Effector memory CD8-positive, alpha-beta T cell (primary cell): ENCODE data around the gene CALB2.
"Not testable (repeated sequence)": the region's sequence is repeated elsewhere in the genome, so short reads cannot be mapped to it uniquely, and the experiment has no call there.

Experiments
- ATAC-seq: fragments of 150-1000 bp; cut with Tn5 transposase; replicated peaks from 2 replicates; pipeline ENCODE4 v1.10.0; 2021; ENCODE audit warnings: mild to moderate bottlenecking, moderate library complexity
- DNase-seq, 3 experiments: peaks; one replicate each; pipeline ENCODE4 v3.0.0; 2021
- H3K27ac Mint-ChIP-seq, 2 donors: one replicate each; pipeline ENCODE4 v1.8.0; 2022; ENCODE audit warnings: mild to moderate bottlenecking in 2 of 2, mixed read lengths in 2 of 2, moderate library complexity in 2 of 2
- H3K27me3 Mint-ChIP-seq, 2 donors: one replicate each; pipeline ENCODE4 v1.8.0; 2022; ENCODE audit warnings: mixed read lengths in 2 of 2
- H3K36me3 Mint-ChIP-seq: one replicate; pipeline ENCODE4 v1.8.0; 2022; ENCODE audit warnings: mild to moderate bottlenecking, moderate library complexity, mixed read lengths; ENCODE audit not compliant: insufficient read depth
- H3K4me1 Mint-ChIP-seq, 2 donors: one replicate each; pipeline ENCODE4 v1.8.0; 2022; ENCODE audit warnings: low read depth in 2 of 2, mixed read lengths in 2 of 2
- H3K4me3 Mint-ChIP-seq, 2 donors: one replicate each; pipeline ENCODE4 v1.8.0; 2022; ENCODE audit warnings: mild to moderate bottlenecking in 2 of 2, mixed read lengths in 2 of 2, moderate library complexity in 2 of 2
- H3K9me3 Mint-ChIP-seq, 2 donors: one replicate each; pipeline ENCODE4 v1.8.0; 2022; ENCODE audit warnings: mixed read lengths in 2 of 2

Gene CALB2

GRCh38 chr16:71343078-71343477, 15.4 kb upstream of the CALB2 start:
- Mint-ChIP-seq H3K36me3 (no peaks in the 10 kb centered on the region), H3K9me3 (no peaks in the 10 kb centered on the region), H3K27me3 (peaks cover 31 to 65% of the 10 kb centered on the region in 2 donors), H3K4me3 (no peak overlapping the region), H3K4me1 (no peaks in the 10 kb centered on the region), H3K27ac (no peak overlapping the region)
- no peak for ATAC-seq
- no peak for DNase-seq

- Mint-ChIP-seq H3K4me1 (no peaks in the 10 kb centered on the region), H3K27me3 (peaks cover 22 to 52% of the 10 kb centered on the region in 2 donors), H3K27ac (no peak overlapping the region), H3K36me3 (no peaks in the 10 kb centered on the region), H3K4me3 (no peak overlapping the region), H3K9me3 (no peaks in the 10 kb centered on the region)
- ATAC-seq (no peak), DNase-seq (no peak)
Observed at GRCh38 chr16:71344315-71344905, 14.1 kb upstream of the CALB2 start.

- Mint-ChIP-seq H3K4me1 (no peaks in the 10 kb centered on the region), H3K4me3 (no peak overlapping the region)
Observed at GRCh38 chr16:71345031-71345430, 13.5 kb upstream of the CALB2 start.

GRCh38 chr16:71347146-71347545, 11.4 kb upstream of the CALB2 start:
- DNase-seq (no peak), ATAC-seq (no peak)
- peaks cover 0 to 40% of the 10 kb centered on the region in 2 donors for H3K27me3 Mint-ChIP-seq
- H3K36me3 Mint-ChIP-seq = no peaks in the 10 kb centered on the region
- no peaks in the 10 kb centered on the region for H3K4me1 Mint-ChIP-seq
- no peak overlapping the region for H3K27ac Mint-ChIP-seq
- H3K4me3 Mint-ChIP-seq = no peak overlapping the region
- H3K9me3 Mint-ChIP-seq = no peaks in the 10 kb centered on the region

More at GRCh38 chr16:71345031-71345430, 13.5 kb upstream of the CALB2 start:
- Mint-ChIP-seq H3K27me3 (peaks cover 16 to 46% of the 10 kb centered on the region in 2 donors), H3K27ac (no peak overlapping the region), H3K9me3 (no peaks in the 10 kb centered on the region), H3K36me3 (no peaks in the 10 kb centered on the region)
- ATAC-seq (no peak), DNase-seq (no peak)

GRCh38 chr16:71348262-71349085, 10.0 kb upstream of the CALB2 start:
- no peak for ATAC-seq
- no peak overlapping the region for H3K4me3 Mint-ChIP-seq
- H3K9me3 Mint-ChIP-seq = no peaks in the 10 kb centered on the region
- H3K36me3 Mint-ChIP-seq = no peaks in the 10 kb centered on the region
- H3K27me3 Mint-ChIP-seq = peaks cover 0 to 40% of the 10 kb centered on the region in 2 donors
- no peak for DNase-seq
- no peaks in the 10 kb centered on the region for H3K4me1 Mint-ChIP-seq
- H3K27ac Mint-ChIP-seq = no peak overlapping the region

GRCh38 chr16:71350821-71351557, 7.5 kb upstream of the CALB2 start:
- Mint-ChIP-seq H3K36me3 (no peaks in the 10 kb centered on the region), H3K27me3 (peaks cover 14 to 42% of the 10 kb centered on the region in 2 donors), H3K9me3 (no peaks in the 10 kb centered on the region), H3K4me3 (no peak overlapping the region), H3K4me1 (no peaks in the 10 kb centered on the region), H3K27ac (no peak overlapping the region)
- no peak for DNase-seq
- no peak for ATAC-seq

GRCh38 chr16:71351558-71351901, 7.0 kb upstream of the CALB2 start:
- ATAC-seq (no peak), DNase-seq (no peak)
- Mint-ChIP-seq H3K4me3 (no peak overlapping the region), H3K4me1 (no peaks in the 10 kb centered on the region), H3K27ac (no peak overlapping the region), H3K9me3 (no peaks in the 10 kb centered on the region), H3K36me3 (no peaks in the 10 kb centered on the region), H3K27me3 (peaks cover 14 to 43% of the 10 kb centered on the region in 2 donors)

- peaks cover 14 to 44% of the 10 kb centered on the region in 2 donors for H3K27me3 Mint-ChIP-seq
- no peak for ATAC-seq
- H3K4me1 Mint-ChIP-seq = no peaks in the 10 kb centered on the region
- H3K4me3 Mint-ChIP-seq = no peak overlapping the region
- H3K27ac Mint-ChIP-seq = no peak overlapping the region
- H3K36me3 Mint-ChIP-seq = no peaks in the 10 kb centered on the region
- no peaks in the 10 kb centered on the region for H3K9me3 Mint-ChIP-seq
- no peak for DNase-seq
Observed at GRCh38 chr16:71352466-71352865, 6.1 kb upstream of the CALB2 start.

- Mint-ChIP-seq H3K36me3 (no peaks in the 10 kb centered on the region), H3K27ac (no peak overlapping the region), H3K9me3 (no peaks in the 10 kb centered on the region), H3K4me1 (no peaks in the 10 kb centered on the region), H3K4me3 (no peak overlapping the region), H3K27me3 (peaks cover 14 to 46% of the 10 kb centered on the region in 2 donors)
- ATAC-seq (no peak), DNase-seq (no peak)
Observed at GRCh38 chr16:71352963-71353460, 5.5 kb upstream of the CALB2 start.

- DNase-seq = no peak
- Mint-ChIP-seq H3K36me3 (no peaks in the 10 kb centered on the region), H3K27ac (no peak overlapping the region), H3K4me1 (no peaks in the 10 kb centered on the region), H3K4me3 (no peak overlapping the region), H3K27me3 (peaks cover 14 to 50% of the 10 kb centered on the region in 2 donors), H3K9me3 (no peaks in the 10 kb centered on the region)
- ATAC-seq = no peak
Observed at GRCh38 chr16:71353736-71354135, 4.8 kb upstream of the CALB2 start.

GRCh38 chr16:71354156-71354555, 4.4 kb upstream of the CALB2 start:
- Mint-ChIP-seq H3K27me3 (peaks cover 14 to 52% of the 10 kb centered on the region in 2 donors), H3K27ac (no peak overlapping the region), H3K4me1 (no peaks in the 10 kb centered on the region), H3K36me3 (no peaks in the 10 kb centered on the region), H3K4me3 (no peak overlapping the region), H3K9me3 (no peaks in the 10 kb centered on the region)
- no peak for ATAC-seq
- no peak for DNase-seq

- Mint-ChIP-seq H3K9me3 (no peaks in the 10 kb centered on the region), H3K4me1 (no peaks in the 10 kb centered on the region), H3K27ac (no peak overlapping the region), H3K4me3 (no peak overlapping the region), H3K27me3 (peaks cover 33 to 66% of the 10 kb centered on the region in 2 donors), H3K36me3 (no peaks in the 10 kb centered on the region)
- no peak for ATAC-seq
- DNase-seq = no peak
Observed at GRCh38 chr16:71356051-71356740, 2.3 kb upstream of the CALB2 start.

- not testable (repeated sequence) for ATAC-seq, H3K4me1 Mint-ChIP-seq, H3K4me3 Mint-ChIP-seq, DNase-seq, H3K9me3 Mint-ChIP-seq, H3K36me3 Mint-ChIP-seq, H3K27ac Mint-ChIP-seq
- H3K27me3 Mint-ChIP-seq = peaks cover 41 to 68% of the 10 kb centered on the region in 2 donors
Observed at GRCh38 chr16:71356936-71357335, 1.6 kb upstream of the CALB2 start.
